ENCODE measurements around the gene THOC6.
A peak's percentile ranks its signal among the peaks of the same experiment; 100 is the strongest.

THOC6 gene

DNA sequence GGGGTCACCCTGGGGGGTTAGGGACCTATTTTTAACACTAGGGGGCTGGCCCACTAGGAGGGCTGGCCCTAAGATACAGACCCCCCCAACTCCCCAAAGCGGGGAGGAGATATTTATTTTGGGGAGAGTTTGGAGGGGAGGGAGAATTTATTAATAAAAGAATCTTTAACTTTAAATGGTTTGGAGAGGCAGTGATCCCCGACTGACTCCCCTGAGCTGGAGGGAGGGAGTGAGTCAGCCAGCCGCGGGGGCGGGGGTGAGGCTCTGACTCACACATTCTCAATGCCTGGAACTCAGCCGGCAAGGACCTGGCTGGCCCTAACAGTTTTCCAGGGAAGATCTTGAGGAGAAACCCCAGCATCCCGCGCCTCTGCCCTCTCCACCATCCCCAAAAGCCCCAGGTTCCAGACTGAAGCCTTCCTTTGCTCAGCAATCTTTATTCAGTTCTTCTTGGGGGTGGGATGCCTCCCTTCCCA is 1.6 kb upstream of the THOC6 start:
- H3K4me1 ChIP-seq (ENCODE audit: insufficient read depth, insufficient read length), result peaks cover 9% of the 10 kb centered on the region
- H3K9ac ChIP-seq (ENCODE audit: insufficient read length, low read depth), result peak overlapping the region; percentile 100
- H3K36me3 ChIP-seq (ENCODE audit: insufficient read depth, insufficient read length, low read length), result peaks cover 40% of the 10 kb centered on the region
- no peaks in the 10 kb centered on the region for H3K9me3 ChIP-seq (ENCODE audit: insufficient read depth, low read length)
- no peak for TF ChIP-seq ZNF274 (IDR thresholded peaks at IDR 0.05; ENCODE audit: low read depth, low read length)
- TF ChIP-seq SUZ12 (IDR thresholded peaks at IDR 0.05; ENCODE audit: extremely low read depth, insufficient read depth, insufficient read length), result no peak
- H3K27me3 ChIP-seq (ENCODE audit: insufficient read depth, insufficient read length), result peaks cover 4% of the 10 kb centered on the region
- DNase-seq (ENCODE audit: low read depth, low spot score), result no peak
- H3K4me3 ChIP-seq (ENCODE audit: insufficient read length, low read depth), result peak overlapping the region; percentile 97

DNA sequence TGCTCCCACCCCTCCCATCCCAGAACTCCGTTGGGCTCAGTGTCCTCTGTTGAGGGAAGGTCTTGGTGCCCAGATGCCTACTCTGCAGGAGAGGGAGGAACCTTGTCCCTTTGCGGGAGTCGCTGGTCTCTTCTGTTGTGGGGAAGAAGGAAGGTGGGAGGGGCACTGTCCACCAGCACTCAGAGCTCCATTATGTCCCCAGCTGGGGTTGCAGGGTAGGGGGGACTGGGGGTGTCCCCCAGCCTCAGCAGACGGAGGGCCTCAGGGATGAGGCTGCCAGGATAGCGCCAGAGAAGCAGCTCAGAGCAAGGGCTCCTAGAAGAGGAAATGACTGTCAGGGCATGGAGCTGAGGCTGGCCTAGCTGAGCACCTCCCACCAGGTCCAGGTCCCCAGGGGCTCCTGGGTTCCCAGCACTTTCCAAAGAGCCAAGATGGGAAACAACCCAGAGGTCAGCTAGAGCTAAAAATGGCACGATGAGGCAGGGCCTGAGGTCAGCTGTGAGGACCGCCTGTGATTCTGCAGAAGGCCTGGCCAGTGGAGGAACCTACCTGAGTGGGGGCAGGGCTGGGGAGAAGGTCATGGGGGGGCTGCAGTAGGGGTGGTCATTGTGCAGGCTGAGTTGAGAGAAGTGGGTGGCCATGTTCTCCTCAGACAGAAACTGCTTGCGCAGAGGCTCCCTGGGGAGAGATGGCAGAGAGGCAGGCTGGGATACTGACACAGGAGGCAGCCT is 986 bp upstream of the THOC6 start:
- Histone ChIP-seq H3K36me3 (ENCODE audit: insufficient read depth, insufficient read length, low read length) (peaks cover 42% of the 10 kb centered on the region), H3K27me3 (ENCODE audit: insufficient read depth, insufficient read length) (peaks cover 7% of the 10 kb centered on the region), H3K9ac (ENCODE audit: insufficient read length, low read depth) (peak overlapping the region; percentile 100), H3K4me3 (ENCODE audit: insufficient read length, low read depth) (peak overlapping the region; percentile 97), H3K9me3 (ENCODE audit: insufficient read depth, low read length) (no peaks in the 10 kb centered on the region), H3K4me1 (ENCODE audit: insufficient read depth, insufficient read length) (peaks cover 12% of the 10 kb centered on the region)
- no peak for TF ChIP-seq SUZ12 (IDR thresholded peaks at IDR 0.05; ENCODE audit: extremely low read depth, insufficient read depth, insufficient read length)
- TF ChIP-seq ZNF274 (IDR thresholded peaks at IDR 0.05; ENCODE audit: low read depth, low read length), result no peak
- TF ChIP-seq YY1 (IDR thresholded peaks at IDR 0.05; ENCODE audit: insufficient read depth, insufficient read length), result no peak
- no peak for DNase-seq (ENCODE audit: low read depth, low spot score)

DNA sequence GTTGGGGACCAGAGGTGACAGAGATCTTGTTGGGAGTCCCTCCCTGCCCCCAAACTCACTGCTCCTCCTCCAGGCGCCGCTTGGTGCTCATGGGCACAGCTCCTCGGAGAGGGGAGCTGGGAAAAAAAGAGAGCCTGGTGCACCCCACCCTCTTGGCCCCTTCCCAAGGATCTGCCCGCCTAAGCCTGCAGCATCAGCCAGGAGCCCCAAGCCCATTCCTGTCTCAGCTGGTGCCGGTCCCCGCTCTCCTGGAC is 493 bp upstream of the THOC6 start:
- no peak for DNase-seq (ENCODE audit: low read depth, low spot score)
- Histone ChIP-seq H3K4me1 (ENCODE audit: insufficient read depth, insufficient read length) (peaks cover 12% of the 10 kb centered on the region), H3K36me3 (ENCODE audit: insufficient read depth, insufficient read length, low read length) (peaks cover 42% of the 10 kb centered on the region), H3K9ac (ENCODE audit: insufficient read length, low read depth) (peak overlapping the region; percentile 100), H3K9me3 (ENCODE audit: insufficient read depth, low read length) (no peaks in the 10 kb centered on the region), H3K4me3 (ENCODE audit: insufficient read length, low read depth) (peak overlapping the region; percentile 97), H3K27me3 (ENCODE audit: insufficient read depth, insufficient read length) (peaks cover 7% of the 10 kb centered on the region)
- TF ChIP-seq YY1 (IDR thresholded peaks at IDR 0.05; ENCODE audit: insufficient read depth, insufficient read length) (no peak), SUZ12 (IDR thresholded peaks at IDR 0.05; ENCODE audit: extremely low read depth, insufficient read depth, insufficient read length) (no peak), ZNF274 (IDR thresholded peaks at IDR 0.05; ENCODE audit: low read depth, low read length) (no peak)

DNA sequence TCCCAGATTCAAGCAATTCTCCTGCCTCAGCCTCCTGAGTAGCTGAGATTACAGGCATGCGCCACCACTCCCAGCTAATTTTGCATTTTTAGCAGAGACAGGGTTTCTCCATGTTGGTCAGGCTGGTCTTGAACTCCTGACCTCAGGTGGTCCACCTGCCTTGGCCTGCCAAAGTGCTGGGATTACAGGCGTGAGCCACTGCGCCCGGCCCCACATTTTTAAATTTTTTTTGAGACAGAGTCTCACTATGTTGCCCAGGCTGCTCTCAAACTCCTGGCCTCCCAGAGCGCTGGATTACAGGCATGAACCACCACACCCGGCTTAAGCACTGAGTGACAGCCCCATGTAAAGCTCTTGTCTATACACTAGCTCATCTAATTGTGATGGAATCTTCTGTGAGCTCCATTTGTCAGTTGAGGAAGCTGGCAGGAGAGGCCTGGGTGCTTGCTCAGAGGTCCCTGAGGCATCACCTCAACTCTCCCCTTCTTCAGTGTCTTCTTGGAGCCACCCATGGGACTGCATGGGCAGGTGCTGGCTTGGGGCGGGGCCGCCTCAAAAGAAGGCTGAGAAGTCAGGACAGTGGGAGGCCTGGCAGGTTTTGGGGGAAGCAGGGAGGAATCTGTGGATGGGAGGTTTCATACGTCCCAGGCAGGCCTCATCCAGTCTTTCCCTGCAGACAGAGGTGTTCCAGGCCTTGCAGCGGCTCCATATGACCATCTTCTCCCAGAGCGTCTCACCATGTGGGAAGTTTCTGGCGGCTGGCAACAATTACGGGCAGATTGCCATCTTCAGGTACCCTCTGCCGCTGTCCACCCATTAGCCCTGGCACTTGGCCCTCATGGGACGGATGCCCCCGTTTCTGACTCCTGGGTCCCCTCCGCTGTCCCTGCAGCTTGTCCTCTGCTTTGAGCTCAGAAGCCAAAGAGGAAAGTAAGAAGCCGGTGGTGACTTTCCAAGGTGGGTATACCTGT is 1.5 kb downstream of the THOC6 start:
- Histone ChIP-seq H3K36me3 (ENCODE audit: insufficient read depth, insufficient read length, low read length) (peaks cover 47% of the 10 kb centered on the region), H3K9ac (ENCODE audit: insufficient read length, low read depth) (no peak overlapping the region)

DNA sequence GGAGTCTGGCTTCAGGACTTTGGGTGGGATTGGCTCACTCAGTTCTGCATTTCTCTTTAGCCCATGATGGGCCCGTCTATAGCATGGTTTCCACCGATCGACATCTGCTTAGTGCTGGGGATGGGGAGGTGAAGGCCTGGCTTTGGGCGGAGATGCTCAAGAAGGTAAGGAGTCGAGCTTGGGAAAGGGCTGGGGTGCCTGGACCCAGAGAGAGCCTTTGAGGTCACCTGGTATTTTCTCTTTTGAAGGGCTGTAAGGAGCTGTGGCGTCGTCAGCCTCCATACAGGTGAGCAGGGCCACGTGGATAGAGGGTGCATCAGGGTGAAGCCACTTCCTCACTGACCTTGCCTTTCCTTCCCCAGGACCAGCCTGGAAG is 2.2 kb downstream of the THOC6 start:
- Histone ChIP-seq H3K27me3 (ENCODE audit: insufficient read depth, insufficient read length) (peaks cover 7% of the 10 kb centered on the region), H3K9me3 (ENCODE audit: insufficient read depth, low read length) (no peaks in the 10 kb centered on the region), H3K4me1 (ENCODE audit: insufficient read depth, insufficient read length) (peaks cover 24% of the 10 kb centered on the region), H3K4me3 (ENCODE audit: insufficient read length, low read depth) (no peak overlapping the region), H3K36me3 (ENCODE audit: insufficient read depth, insufficient read length, low read length) (peaks cover 47% of the 10 kb centered on the region), H3K9ac (ENCODE audit: insufficient read length, low read depth) (no peak overlapping the region)
- no peak for DNase-seq (ENCODE audit: low read depth, low spot score)
- TF ChIP-seq ZNF274 (IDR thresholded peaks at IDR 0.05; ENCODE audit: low read depth, low read length) (no peak), YY1 (IDR thresholded peaks at IDR 0.05; ENCODE audit: insufficient read depth, insufficient read length) (no peak), SUZ12 (IDR thresholded peaks at IDR 0.05; ENCODE audit: extremely low read depth, insufficient read depth, insufficient read length) (no peak)

More for the DNA sequence above, 1.5 kb downstream of the THOC6 start:
- TF ChIP-seq SUZ12 (IDR thresholded peaks at IDR 0.05; ENCODE audit: extremely low read depth, insufficient read depth, insufficient read length), result no peak
- TF ChIP-seq YY1 (IDR thresholded peaks at IDR 0.05; ENCODE audit: insufficient read depth, insufficient read length), result no peak
- TF ChIP-seq ZNF274 (IDR thresholded peaks at IDR 0.05; ENCODE audit: low read depth, low read length), result no peak
- no peaks in the 10 kb centered on the region for H3K9me3 ChIP-seq (ENCODE audit: insufficient read depth, low read length)
- peaks cover 7% of the 10 kb centered on the region for H3K27me3 ChIP-seq (ENCODE audit: insufficient read depth, insufficient read length)
- no peak overlapping the region for H3K4me3 ChIP-seq (ENCODE audit: insufficient read length, low read depth)
- DNase-seq (ENCODE audit: low read depth, low spot score), result no peak
- peaks cover 21% of the 10 kb centered on the region for H3K4me1 ChIP-seq (ENCODE audit: insufficient read depth, insufficient read length)

DNA sequence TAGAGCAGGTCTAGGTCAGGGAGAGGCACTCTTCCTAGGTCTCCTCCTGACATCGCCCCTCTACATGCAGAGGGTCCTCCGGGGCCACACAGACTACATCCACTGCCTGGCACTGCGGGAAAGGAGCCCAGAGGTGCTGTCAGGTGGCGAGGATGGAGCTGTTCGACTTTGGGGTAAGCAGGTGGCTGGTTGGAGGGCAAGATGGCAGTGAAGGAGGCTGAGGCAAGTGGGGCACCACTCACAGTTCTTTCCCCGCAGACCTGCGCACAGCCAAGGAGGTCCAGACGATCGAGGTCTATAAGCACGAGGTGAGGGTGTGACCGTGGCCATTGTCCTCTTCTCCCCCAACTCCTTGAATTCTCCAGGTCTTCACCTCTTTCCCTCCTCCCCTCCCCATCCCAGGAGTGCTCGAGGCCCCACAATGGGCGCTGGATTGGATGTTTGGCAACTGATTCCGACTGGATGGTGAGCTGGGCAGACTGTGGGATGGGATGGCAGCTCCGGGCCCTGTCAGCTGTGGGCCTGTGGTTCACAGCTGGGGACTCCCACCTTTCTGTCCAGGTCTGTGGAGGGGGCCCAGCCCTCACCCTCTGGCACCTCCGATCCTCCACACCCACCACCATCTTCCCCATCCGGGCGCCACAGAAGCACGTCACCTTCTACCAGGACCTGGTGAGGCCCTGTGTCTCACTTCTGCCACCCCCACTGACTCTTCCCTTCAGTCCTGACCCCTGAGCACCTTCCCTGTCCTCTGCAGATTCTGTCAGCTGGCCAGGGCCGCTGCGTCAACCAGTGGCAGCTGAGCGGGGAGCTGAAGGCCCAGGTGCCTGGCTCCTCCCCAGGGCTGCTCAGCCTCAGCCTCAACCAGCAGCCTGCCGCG is 3.0 kb downstream of the THOC6 start:
- Histone ChIP-seq H3K27me3 (ENCODE audit: insufficient read depth, insufficient read length) (peaks cover 7% of the 10 kb centered on the region), H3K4me1 (ENCODE audit: insufficient read depth, insufficient read length) (peaks cover 28% of the 10 kb centered on the region)
- no peak for TF ChIP-seq ZNF274 (IDR thresholded peaks at IDR 0.05; ENCODE audit: low read depth, low read length)
- no peak for TF ChIP-seq YY1 (IDR thresholded peaks at IDR 0.05; ENCODE audit: insufficient read depth, insufficient read length)
- TF ChIP-seq SUZ12 (IDR thresholded peaks at IDR 0.05; ENCODE audit: extremely low read depth, insufficient read depth, insufficient read length), result no peak

More for the DNA sequence above, 3.0 kb downstream of the THOC6 start:
- H3K9me3 ChIP-seq (ENCODE audit: insufficient read depth, low read length), result no peaks in the 10 kb centered on the region
- H3K9ac ChIP-seq (ENCODE audit: insufficient read length, low read depth), result peak overlapping the region; percentile 54
- no peak overlapping the region for H3K4me3 ChIP-seq (ENCODE audit: insufficient read length, low read depth)
- DNase-seq (ENCODE audit: low read depth, low spot score), result no peak
- peaks cover 43% of the 10 kb centered on the region for H3K36me3 ChIP-seq (ENCODE audit: insufficient read depth, insufficient read length, low read length)

Data from NT2/D1 (cell line).